ENCODE results near the gene GNG7.

GNG7 gene

GRCh38 chr19:2639999-2640398 is 62.5 kb downstream of the GNG7 start:
- DNase-seq: no peak

GRCh38 chr19:2638417-2638940 is 64.0 kb downstream of the GNG7 start:
- no peak for DNase-seq

GRCh38 chr19:2636897-2637683 is 65.4 kb downstream of the GNG7 start:
- peak; percentile 78 to 80 for DNase-seq

- no peak for DNase-seq
Measured at GRCh38 chr19:2636141-2636896, 66.2 kb downstream of the GNG7 start.

- DNase-seq: no peak
Measured at GRCh38 chr19:2634960-2635359, 67.5 kb downstream of the GNG7 start.

- DNase-seq: no peak
Measured at GRCh38 chr19:2634228-2634951, 68.1 kb downstream of the GNG7 start.

- DNase-seq: no peak
Measured at GRCh38 chr19:2633693-2634075, 68.8 kb downstream of the GNG7 start.

GRCh38 chr19:2631213-2631821 is 71.2 kb downstream of the GNG7 start:
- DNase-seq: peak in 1 of 2 donors; percentile 50

- DNase-seq: no peak
Measured at GRCh38 chr19:2630352-2631001, 72.0 kb downstream of the GNG7 start.

- DNase-seq: peak; percentile 49 to 58
Measured at GRCh38 chr19:2629491-2630351, 72.8 kb downstream of the GNG7 start.

- no peak for DNase-seq
Measured at GRCh38 chr19:2628597-2628996, 73.9 kb downstream of the GNG7 start.

- DNase-seq: peak in 1 of 2 donors; percentile 23
Measured at GRCh38 chr19:2627855-2628254, 74.6 kb downstream of the GNG7 start.

GRCh38 chr19:2627319-2627829 is 75.1 kb downstream of the GNG7 start:
- peak in 1 of 2 donors; percentile 77 for DNase-seq

- DNase-seq: peak in 1 of 2 donors; percentile 69
Measured at GRCh38 chr19:2625434-2625833, 77.1 kb downstream of the GNG7 start.

- DNase-seq: peak in 1 of 2 donors; percentile 29
Measured at GRCh38 chr19:2624537-2625091, 77.9 kb downstream of the GNG7 start.

- no peak for DNase-seq
Measured at GRCh38 chr19:2623798-2624197, 78.7 kb downstream of the GNG7 start.

GRCh38 chr19:2622371-2622961 is 80.0 kb downstream of the GNG7 start:
- peak; percentile 81 to 85 for DNase-seq

- no peak for DNase-seq
Measured at GRCh38 chr19:2619076-2619475, 83.4 kb downstream of the GNG7 start.

- DNase-seq: peak; percentile 63 to 78
Measured at GRCh38 chr19:2618611-2619010, 83.9 kb downstream of the GNG7 start.
